PC-3 (cell line): ENCODE data around the gene ZNF750.

ENCODE experiments used
- EZH2 ChIP-seq: fragments of 300-600 bp; sonication (generic); IDR thresholded peaks from one replicate; pipeline ENCODE4 v1.6.1; 2017; ENCODE audit warnings: antibody characterized with exemption, mild to moderate bottlenecking, low read length; ENCODE audit not compliant: unreplicated experiment
- EZH2phosphoT487 ChIP-seq: fragments of 300-600 bp; sonication (generic); IDR thresholded peaks from 2 replicates; pipeline ENCODE4 v1.6.1; 2018; ENCODE audit warnings: mild to moderate bottlenecking, antibody characterized with exemption, low read length, borderline replicate concordance
- TF ChIP-seq, protein P1 (sequence below): fragments of 300-600 bp; sonication (generic); conservative IDR thresholded peaks from 2 replicates; pipeline ENCODE4 v1.5.1; 2017; ENCODE audit warnings: antibody characterized with exemption, low read depth, mild to moderate bottlenecking, low read length

DNA sequence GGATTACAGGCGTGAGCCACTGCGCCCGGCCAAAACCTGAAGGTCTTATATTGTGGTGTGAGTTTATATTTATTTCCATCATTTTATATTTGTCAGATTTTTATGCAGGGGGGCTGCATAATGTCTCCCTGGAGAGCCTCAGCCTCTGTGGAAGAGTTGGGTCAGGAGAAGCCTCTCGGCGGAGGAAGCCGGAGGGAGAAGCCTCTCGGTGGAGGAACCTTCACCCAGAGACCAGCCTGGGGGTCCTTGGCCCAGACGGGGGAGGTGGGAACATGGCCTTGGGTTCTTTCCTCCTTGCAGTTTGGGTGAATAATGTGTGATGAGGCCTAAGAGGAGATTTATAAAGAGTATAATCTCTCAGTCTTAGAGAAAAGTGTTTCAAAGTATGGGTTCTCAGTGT lies 22.4 kb upstream of the ZNF750 start:
- TF ChIP-seq, protein P1, sequence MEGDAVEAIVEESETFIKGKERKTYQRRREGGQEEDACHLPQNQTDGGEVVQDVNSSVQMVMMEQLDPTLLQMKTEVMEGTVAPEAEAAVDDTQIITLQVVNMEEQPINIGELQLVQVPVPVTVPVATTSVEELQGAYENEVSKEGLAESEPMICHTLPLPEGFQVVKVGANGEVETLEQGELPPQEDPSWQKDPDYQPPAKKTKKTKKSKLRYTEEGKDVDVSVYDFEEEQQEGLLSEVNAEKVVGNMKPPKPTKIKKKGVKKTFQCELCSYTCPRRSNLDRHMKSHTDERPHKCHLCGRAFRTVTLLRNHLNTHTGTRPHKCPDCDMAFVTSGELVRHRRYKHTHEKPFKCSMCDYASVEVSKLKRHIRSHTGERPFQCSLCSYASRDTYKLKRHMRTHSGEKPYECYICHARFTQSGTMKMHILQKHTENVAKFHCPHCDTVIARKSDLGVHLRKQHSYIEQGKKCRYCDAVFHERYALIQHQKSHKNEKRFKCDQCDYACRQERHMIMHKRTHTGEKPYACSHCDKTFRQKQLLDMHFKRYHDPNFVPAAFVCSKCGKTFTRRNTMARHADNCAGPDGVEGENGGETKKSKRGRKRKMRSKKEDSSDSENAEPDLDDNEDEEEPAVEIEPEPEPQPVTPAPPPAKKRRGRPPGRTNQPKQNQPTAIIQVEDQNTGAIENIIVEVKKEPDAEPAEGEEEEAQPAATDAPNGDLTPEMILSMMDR = no peak
- TF ChIP-seq EZH2 = no peak
- no peak for TF ChIP-seq EZH2phosphoT487
